HG02588 (cell line): ENCODE results near the gene TIGIT.

Experiments
- ATAC-seq: cut with Tn5 transposase; IDR thresholded peaks from one replicate; pipeline ENCODE4 v1.9.1; 2021; ENCODE audit warnings: mild to moderate bottlenecking, moderate library complexity; ENCODE audit not compliant: unreplicated experiment

The TIGIT gene

GRCh38 chr3:114308830-114309229, 15.0 kb downstream of the TIGIT start:
- ATAC-seq = peak; percentile 91

- no peak for ATAC-seq
These were observed 16.9 kb downstream of the TIGIT start for GRCh38 chr3:114310695-114311094.

GRCh38 chr3:114313426-114313825, 19.6 kb downstream of the TIGIT start:
- no peak for ATAC-seq

GRCh38 chr3:114314282-114314681, 20.5 kb downstream of the TIGIT start:
- ATAC-seq = no peak

GRCh38 chr3:114318295-114318694, 24.5 kb downstream of the TIGIT start:
- no peak for ATAC-seq

- no peak for ATAC-seq
These were observed 25.6 kb downstream of the TIGIT start for GRCh38 chr3:114319453-114319852.

- no peak for ATAC-seq
These were observed 26.4 kb downstream of the TIGIT start for GRCh38 chr3:114320246-114320645.

GRCh38 chr3:114323546-114324254, 29.9 kb downstream of the TIGIT start:
- peak; percentile 48 for ATAC-seq

- no peak for ATAC-seq
These were observed 33.8 kb downstream of the TIGIT start for GRCh38 chr3:114327665-114328064.

GRCh38 chr3:114328345-114328744, 34.5 kb downstream of the TIGIT start:
- ATAC-seq = no peak

- peak; percentile 40 for ATAC-seq
These were observed 36.0 kb downstream of the TIGIT start for GRCh38 chr3:114329823-114330222.

GRCh38 chr3:114331007-114331406, 37.2 kb downstream of the TIGIT start:
- no peak for ATAC-seq

GRCh38 chr3:114331710-114332109, 37.9 kb downstream of the TIGIT start:
- ATAC-seq = no peak

- no peak for ATAC-seq
These were observed 38.7 kb downstream of the TIGIT start for GRCh38 chr3:114332342-114333179.

- ATAC-seq = no peak
These were observed 39.5 kb downstream of the TIGIT start for GRCh38 chr3:114333180-114333922.

- no peak for ATAC-seq
These were observed 40.1 kb downstream of the TIGIT start for GRCh38 chr3:114333923-114334240.

- ATAC-seq = no peak
These were observed 42.4 kb downstream of the TIGIT start for GRCh38 chr3:114336122-114336697.

- ATAC-seq = no peak
These were observed 43.0 kb downstream of the TIGIT start for GRCh38 chr3:114336857-114337256.

- ATAC-seq = no peak
These were observed 45.0 kb downstream of the TIGIT start for GRCh38 chr3:114338651-114339357.

- no peak for ATAC-seq
These were observed 50.7 kb downstream of the TIGIT start for GRCh38 chr3:114344492-114344891.

GRCh38 chr3:114350271-114350670, 56.4 kb downstream of the TIGIT start:
- ATAC-seq = no peak
